Nephron progenitor cell (in vitro differentiated cells): ENCODE measurements around the gene DCBLD2.

Source experiments
- DNase-seq: peaks from one replicate; pipeline ENCODE4 v3.0.0; 2021
- H3K27ac Mint-ChIP-seq: 2 replicates; pipeline ENCODE4 v1.8.0; 2021; ENCODE audit warnings: mild to moderate bottlenecking, moderate library complexity, mixed read lengths
- H3K27me3 Mint-ChIP-seq: 2 replicates; pipeline ENCODE4 v1.8.0; 2021; ENCODE audit warnings: mild to moderate bottlenecking, low read depth, mixed read lengths; ENCODE audit not compliant: poor library complexity
- H3K36me3 Mint-ChIP-seq: 2 replicates; pipeline ENCODE4 v1.8.0; 2021; ENCODE audit warnings: low read depth, mixed read lengths
- H3K4me1 Mint-ChIP-seq: 2 replicates; pipeline ENCODE4 v1.8.0; 2021; ENCODE audit warnings: mixed read lengths
- H3K4me3 Mint-ChIP-seq: 2 replicates; pipeline ENCODE4 v1.8.0; 2021; ENCODE audit warnings: mild to moderate bottlenecking, moderate library complexity, mixed read lengths
- H3K9me3 Mint-ChIP-seq: 2 replicates; pipeline ENCODE4 v1.8.0; 2021; ENCODE audit warnings: mild to moderate bottlenecking, moderate library complexity, mixed read lengths
- CTCF ChIP-seq: fragments of 200-600 bp; sonication (generic); IDR thresholded peaks from 2 replicates; pipeline ENCODE4 v1.5.0; 2021; ENCODE audit warnings: antibody characterized with exemption

DCBLD2 gene

GRCh38 chr3:98920166-98920565, 18.7 kb upstream of the DCBLD2 start:
- Mint-ChIP-seq H3K27me3 (no peaks in the 10 kb centered on the region), H3K36me3 (no peaks in the 10 kb centered on the region), H3K27ac (no peak overlapping the region), H3K4me1 (peaks cover 5% of the 10 kb centered on the region), H3K9me3 (no peaks in the 10 kb centered on the region), H3K4me3 (no peak overlapping the region)
- no peak for DNase-seq
- no peak for TF ChIP-seq CTCF

- no peak for DNase-seq
- Mint-ChIP-seq H3K9me3 (no peaks in the 10 kb centered on the region), H3K4me3 (no peak overlapping the region), H3K36me3 (no peaks in the 10 kb centered on the region), H3K27ac (no peak overlapping the region), H3K4me1 (peaks cover 5% of the 10 kb centered on the region), H3K27me3 (no peaks in the 10 kb centered on the region)
- no peak for TF ChIP-seq CTCF
Observed at GRCh38 chr3:98918586-98918985, 17.1 kb upstream of the DCBLD2 start.

DNA sequence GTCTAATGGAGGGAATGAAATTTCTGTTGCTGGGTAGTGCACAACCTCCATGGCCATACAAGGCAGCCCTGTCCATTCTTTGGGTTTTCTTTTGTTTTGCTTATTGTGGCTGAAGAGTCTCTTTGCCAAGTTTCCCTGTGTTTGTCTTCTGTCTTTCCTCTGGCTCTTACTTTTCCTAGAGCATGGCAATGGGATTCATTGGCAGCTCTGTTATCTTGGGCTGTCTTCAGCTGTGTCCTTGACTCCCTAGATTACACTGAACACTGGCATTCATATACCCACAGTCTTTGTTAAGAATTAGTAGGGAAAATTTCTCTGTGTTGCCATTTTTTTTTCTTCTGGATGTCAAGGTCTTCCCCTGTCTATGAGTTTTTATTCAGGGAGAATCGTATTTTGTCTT, 16.1 kb upstream of the DCBLD2 start:
- DNase-seq = no peak
- Mint-ChIP-seq H3K27me3 (no peaks in the 10 kb centered on the region), H3K27ac (no peak overlapping the region), H3K36me3 (no peaks in the 10 kb centered on the region), H3K4me3 (no peak overlapping the region), H3K9me3 (no peaks in the 10 kb centered on the region), H3K4me1 (peaks cover 5% of the 10 kb centered on the region)
- TF ChIP-seq CTCF = no peak

GRCh38 chr3:98914210-98915080, 12.9 kb upstream of the DCBLD2 start:
- peaks cover 11% of the 10 kb centered on the region for H3K36me3 Mint-ChIP-seq
- peaks cover 3% of the 10 kb centered on the region for H3K4me1 Mint-ChIP-seq
- peak; percentile 3 for DNase-seq
- H3K27me3 Mint-ChIP-seq = peaks cover 3% of the 10 kb centered on the region
- no peak overlapping the region for H3K27ac Mint-ChIP-seq
- H3K4me3 Mint-ChIP-seq = no peak overlapping the region
- TF ChIP-seq CTCF = no peak
- H3K9me3 Mint-ChIP-seq = peaks cover 19% of the 10 kb centered on the region

- Mint-ChIP-seq H3K36me3 (peaks cover 29% of the 10 kb centered on the region), H3K27ac (no peak overlapping the region), H3K4me1 (no peaks in the 10 kb centered on the region), H3K9me3 (peaks cover 39% of the 10 kb centered on the region), H3K4me3 (no peak overlapping the region), H3K27me3 (peaks cover 3% of the 10 kb centered on the region)
- no peak for DNase-seq
- TF ChIP-seq CTCF = no peak
Observed at GRCh38 chr3:98912448-98912847, 11.0 kb upstream of the DCBLD2 start.

GRCh38 chr3:98906230-98906629, 4.7 kb upstream of the DCBLD2 start:
- H3K4me1 Mint-ChIP-seq = peaks cover 20% of the 10 kb centered on the region
- DNase-seq = no peak
- H3K36me3 Mint-ChIP-seq = peaks cover 33% of the 10 kb centered on the region
- peaks cover 6% of the 10 kb centered on the region for H3K27me3 Mint-ChIP-seq
- H3K4me3 Mint-ChIP-seq = no peak overlapping the region
- H3K9me3 Mint-ChIP-seq = peaks cover 44% of the 10 kb centered on the region
- no peak overlapping the region for H3K27ac Mint-ChIP-seq
- no peak for TF ChIP-seq CTCF
